DOHH2 (cell line): ENCODE measurements around the gene LUC7L3.

Experiments used
- CTCF ChIP-seq: fragments of 200-600 bp; sonication (generic); IDR thresholded peaks from one replicate; pipeline ENCODE4 v1.5.1; 2014; ENCODE audit warnings: antibody characterized with exemption, mild to moderate bottlenecking, low read depth, low read length; ENCODE audit not compliant: poor library complexity, severe bottlenecking
- EZH2phosphoT487 ChIP-seq: fragments of 200-600 bp; sonication (generic); IDR thresholded peaks from 2 replicates; pipeline ENCODE4 v1.6.1; 2017; ENCODE audit warnings: borderline replicate concordance, mild to moderate bottlenecking, antibody characterized with exemption, low read length, moderate library complexity, mixed read lengths

GRCh38 chr17:50719924-50720794 is 756 bp downstream of the LUC7L3 start:
- TF ChIP-seq CTCF: no peak
- TF ChIP-seq EZH2phosphoT487: no peak
